Naive thymus-derived CD4-positive, alpha-beta T cell (primary cell): ENCODE measurements around the gene TRERF1. TPM values are rescaled to one million over a fixed set of nuclear protein-coding genes. Genes with fewer than 3 reads are reported as not detected.

Experiments used
- ATAC-seq: fragments of 150-1000 bp; cut with Tn5 transposase; 2 replicates; pipeline ENCODE4 v1.10.0; 2021; ENCODE audit warnings: mild to moderate bottlenecking, moderate library complexity
- CTCF ChIA-PET: fragments of 350-600 bp; sonication (Branson Sonifier 250); formaldehyde crosslinking; loops from one replicate; lab custom pipeline; 2021; ENCODE audit warnings: antibody characterized with exemption; lab: Charles Lee
- POLR2A ChIA-PET: fragments of 350-600 bp; sonication (Branson Sonifier 250); formaldehyde crosslinking; loops from one replicate; lab custom pipeline; 2021; ENCODE audit warnings: antibody characterized with exemption, inconsistent platforms; lab: Charles Lee
- DNase-seq, 9 donors: peaks; one replicate each; pipeline versions ENCODE4 v3.0.0 to v3.0.0-alpha.2; 2020 to 2022; ENCODE audit warnings: mixed read lengths in 1 of 9
- H3K27ac ChIP-seq: one replicate; pipeline ENCODE4 v1.7.0; 2013; ENCODE audit warnings: mild to moderate bottlenecking, low read depth, low read length, moderate library complexity
- H3K27me3 ChIP-seq, 2 donors: one replicate each; pipeline ENCODE4 v1.7.0; 2013; ENCODE audit warnings: low read length in 2 of 2, mild to moderate bottlenecking in 2 of 2, moderate library complexity in 2 of 2; ENCODE audit not compliant: control insufficient read depth in 2 of 2, insufficient read depth in 2 of 2
- H3K36me3 ChIP-seq, 3 experiments: 1 replicate in 2 of 3; 2 replicates in 1 of 3; pipeline ENCODE4 v1.7.0; 2013; ENCODE audit warnings: low read length in 3 of 3, mild to moderate bottlenecking in 3 of 3, moderate library complexity in 1 of 3; ENCODE audit not compliant: insufficient read depth in 3 of 3, control insufficient read depth in 2 of 3
- H3K4me1 ChIP-seq, 2 donors: one replicate each; pipeline ENCODE4 v1.7.0; 2013; ENCODE audit warnings: low read length in 2 of 2, mild to moderate bottlenecking in 2 of 2, moderate library complexity in 1 of 2; ENCODE audit not compliant: control insufficient read depth in 2 of 2, insufficient read depth in 2 of 2
- H3K4me3 ChIP-seq: 2 replicates; pipeline ENCODE4 v1.7.0; 2013; ENCODE audit warnings: mild to moderate bottlenecking, low read length
- H3K9me3 ChIP-seq, 3 experiments: 1 replicate in 2 of 3; 2 replicates in 1 of 3; pipeline ENCODE4 v1.7.0; 2013; ENCODE audit warnings: low read length in 3 of 3; ENCODE audit not compliant: control insufficient read depth in 2 of 3
- H3K27ac Mint-ChIP-seq, 9 donors: one replicate each; pipeline ENCODE4 v1.8.0; 2020 to 2022; ENCODE audit warnings: mixed read lengths in 9 of 9, mild to moderate bottlenecking in 8 of 9, moderate library complexity in 5 of 9, inconsistent platforms in 2 of 9
- H3K27me3 Mint-ChIP-seq, 5 donors: one replicate each; pipeline ENCODE4 v1.8.0; 2021 to 2022; ENCODE audit warnings: mixed read lengths in 5 of 5, mild to moderate bottlenecking in 1 of 5
- H3K36me3 Mint-ChIP-seq, 5 donors: one replicate each; pipeline ENCODE4 v1.8.0; 2020 to 2022; ENCODE audit warnings: mixed read lengths in 5 of 5, mild to moderate bottlenecking in 3 of 5, inconsistent platforms in 1 of 5
- H3K4me1 Mint-ChIP-seq, 7 donors: one replicate each; pipeline ENCODE4 v1.8.0; 2020 to 2022; ENCODE audit warnings: mixed read lengths in 7 of 7, mild to moderate bottlenecking in 3 of 7, inconsistent platforms in 1 of 7
- H3K4me3 Mint-ChIP-seq, 10 donors: one replicate each; pipeline ENCODE4 v1.8.0; 2020 to 2022; ENCODE audit warnings: mild to moderate bottlenecking in 10 of 10, mixed read lengths in 10 of 10, moderate library complexity in 6 of 10, inconsistent platforms in 2 of 10
- H3K9me3 Mint-ChIP-seq, 11 donors: one replicate each; pipeline ENCODE4 v1.8.0; 2020 to 2022; ENCODE audit warnings: mixed read lengths in 11 of 11, mild to moderate bottlenecking in 4 of 11, inconsistent platforms in 1 of 11, moderate library complexity in 1 of 11
- intact Hi-C, 2 donors: fragments of 100-400 bp; cut with micrococcal nuclease; formaldehyde crosslinking; loops; one replicate each; pipeline ENCODE4 v1.15.1; 2023
- polyA plus RNA-seq, 2 donors: library from polyadenylated mRNA; unstranded; fragments of 300-500 nt; fragmentation: Illumina TruSeq; gene quantifications; one replicate each; pipeline ENCODE4 v1.2.3, GENCODE V29; 2021
- total RNA-seq, 6 experiments: library from RNA in 5 of 6; stranded (reverse) in 5 of 6; gene quantifications; 1 replicate in 5 of 6; 2 replicates in 1 of 6; pipeline ENCODE4 v1.2.3 and lab custom pipeline; 2021 to 2026

The TRERF1 gene
- total and polyA plus RNA-seq, 7 experiments from 2014 or later: 4.8 to 32.4 (median 21.0) TPM

GRCh38 chr6:42259841-42260395 lies 191.8 kb downstream of the TRERF1 start:
- DNase-seq (no peak), ATAC-seq (no peak)
- Histone ChIP-seq H3K4me3 (no peak overlapping the region), H3K4me1 (peaks cover 0 to 7% of the 10 kb centered on the region in 2 donors), H3K27ac (no peak overlapping the region), H3K9me3 (no peaks in the 10 kb centered on the region), H3K36me3 (peaks cover 6 to 66% (median 12%) of the 10 kb centered on the region in 3 experiments), H3K27me3 (no peaks in the 10 kb centered on the region)
- no peak overlapping the region for H3K27ac Mint-ChIP-seq
- no peaks in the 10 kb centered on the region for H3K27me3 Mint-ChIP-seq
- CTCF ChIA-PET: interaction anchor here (0.5 to 5.5 kb wide), 6 partner anchors 15 to 287 kb away, joined by 3 to 49 read pairs (median 3); no protein-coding TSS in a partner anchor
- H3K4me1 Mint-ChIP-seq: peaks cover 0 to 14% (median 4%) of the 10 kb centered on the region in 7 donors
- no peak overlapping the region for H3K4me3 Mint-ChIP-seq
- POLR2A ChIA-PET: interaction anchor here (0.6 to 1.0 kb wide), 2 partner anchors 190 to 288 kb away, joined by 3 to 4 read pairs; no protein-coding TSS in a partner anchor
- intact Hi-C loops: loop anchor here (2.0 to 5.0 kb wide), 3 partner anchors 191 to 272 kb away; partner anchors contain the start of gene TRERF1 (in 1 of the 2)
- no peaks in the 10 kb centered on the region for H3K9me3 Mint-ChIP-seq
- H3K36me3 Mint-ChIP-seq: peaks cover 7 to 58% (median 9%) of the 10 kb centered on the region in 5 donors

GRCh38 chr6:42259286-42259685 lies 192.4 kb downstream of the TRERF1 start:
- Mint-ChIP-seq H3K36me3 (peaks cover 7 to 60% (median 14%) of the 10 kb centered on the region in 5 donors), H3K9me3 (peaks cover 0 to 1% (median 0%) of the 10 kb centered on the region in 11 donors), H3K4me1 (peaks cover 0 to 14% (median 4%) of the 10 kb centered on the region in 7 donors), H3K27ac (no peak overlapping the region), H3K27me3 (no peaks in the 10 kb centered on the region), H3K4me3 (no peak overlapping the region)
- Histone ChIP-seq H3K27ac (no peak overlapping the region), H3K9me3 (no peaks in the 10 kb centered on the region), H3K36me3 (peaks cover 12 to 66% (median 12%) of the 10 kb centered on the region in 3 experiments), H3K4me1 (peaks cover 0 to 7% of the 10 kb centered on the region in 2 donors), H3K4me3 (no peak overlapping the region), H3K27me3 (no peaks in the 10 kb centered on the region)
- no peak for DNase-seq
- no peak for ATAC-seq
- ChIA-PET POLR2A (no interaction called here), CTCF (interaction anchor here (0.5 to 5.5 kb wide), 3 partner anchors 51 to 288 kb away, joined by 3 to 49 read pairs (median 4); no protein-coding TSS in a partner anchor)
- intact Hi-C loops: no loop called here

GRCh38 chr6:42257614-42258013 lies 194.1 kb downstream of the TRERF1 start:
- POLR2A ChIA-PET: no interaction called here
- peaks cover 0 to 1% (median 0%) of the 10 kb centered on the region in 11 donors for H3K9me3 Mint-ChIP-seq
- H3K27me3 Mint-ChIP-seq: no peaks in the 10 kb centered on the region
- no peak overlapping the region for H3K4me3 Mint-ChIP-seq
- peaks cover 7 to 60% (median 29%) of the 10 kb centered on the region in 5 donors for H3K36me3 Mint-ChIP-seq
- no peak overlapping the region for H3K27ac ChIP-seq
- H3K27me3 ChIP-seq: no peaks in the 10 kb centered on the region
- no peak overlapping the region for H3K27ac Mint-ChIP-seq
- H3K4me3 ChIP-seq: no peak overlapping the region
- peaks cover 0 to 14% (median 4%) of the 10 kb centered on the region in 7 donors for H3K4me1 Mint-ChIP-seq
- DNase-seq (no peak), ATAC-seq (no peak)
- H3K4me1 ChIP-seq: peaks cover 0 to 7% of the 10 kb centered on the region in 2 donors
- intact Hi-C loops: no loop called here
- CTCF ChIA-PET: interaction anchor here (1.0 kb wide), 1 partner anchor 62 kb away, joined by 4 read pairs; no protein-coding TSS in a partner anchor
- H3K36me3 ChIP-seq: peaks cover 12 to 66% (median 26%) of the 10 kb centered on the region in 3 experiments
- H3K9me3 ChIP-seq: no peaks in the 10 kb centered on the region

GRCh38 chr6:42257063-42257462 lies 194.7 kb downstream of the TRERF1 start:
- peaks cover 0 to 11% (median 4%) of the 10 kb centered on the region in 7 donors for H3K4me1 Mint-ChIP-seq
- H3K27ac Mint-ChIP-seq: peak overlapping the region in 1 of 9 donors; percentile 59
- CTCF ChIA-PET: interaction anchor here (0.6 kb wide), 1 partner anchor 37 kb away, joined by 3 read pairs; no protein-coding TSS in a partner anchor
- H3K4me3 ChIP-seq: no peak overlapping the region
- intact Hi-C loops: no loop called here
- H3K27me3 ChIP-seq: no peaks in the 10 kb centered on the region
- H3K9me3 ChIP-seq: no peaks in the 10 kb centered on the region
- H3K9me3 Mint-ChIP-seq: peaks cover 0 to 1% (median 0%) of the 10 kb centered on the region in 11 donors
- H3K36me3 Mint-ChIP-seq: peaks cover 7 to 62% (median 31%) of the 10 kb centered on the region in 5 donors
- no peak overlapping the region for H3K4me3 Mint-ChIP-seq
- no peak for ATAC-seq
- POLR2A ChIA-PET: no interaction called here
- H3K27ac ChIP-seq: no peak overlapping the region
- peaks cover 12 to 71% (median 26%) of the 10 kb centered on the region in 3 experiments for H3K36me3 ChIP-seq
- H3K4me1 ChIP-seq: peaks cover 0 to 7% of the 10 kb centered on the region in 2 donors
- H3K27me3 Mint-ChIP-seq: no peaks in the 10 kb centered on the region
- no peak for DNase-seq

- H3K36me3 ChIP-seq: peaks cover 12 to 78% (median 26%) of the 10 kb centered on the region in 3 experiments
- intact Hi-C loops: no loop called here
- Mint-ChIP-seq H3K4me3 (no peak overlapping the region), H3K27ac (no peak overlapping the region), H3K36me3 (peaks cover 7 to 68% (median 32%) of the 10 kb centered on the region in 5 donors), H3K27me3 (no peaks in the 10 kb centered on the region), H3K9me3 (peaks cover 0 to 1% (median 0%) of the 10 kb centered on the region in 11 donors), H3K4me1 (no peaks in the 10 kb centered on the region)
- H3K27ac ChIP-seq: no peak overlapping the region
- CTCF ChIA-PET: interaction anchor here (0.5 kb wide), 1 partner anchor 211 kb away, joined by 3 read pairs; no protein-coding TSS in a partner anchor
- no peaks in the 10 kb centered on the region for H3K27me3 ChIP-seq
- H3K9me3 ChIP-seq: no peaks in the 10 kb centered on the region
- H3K4me1 ChIP-seq: no peaks in the 10 kb centered on the region
- POLR2A ChIA-PET: no interaction called here
- ATAC-seq (no peak), DNase-seq (no peak)
- no peak overlapping the region for H3K4me3 ChIP-seq
These were observed 196.7 kb downstream of the TRERF1 start for GRCh38 chr6:42255050-42255449.

GRCh38 chr6:42254505-42254904 lies 197.2 kb downstream of the TRERF1 start:
- H3K4me1 ChIP-seq: no peaks in the 10 kb centered on the region
- H3K27me3 Mint-ChIP-seq: no peaks in the 10 kb centered on the region
- no peak overlapping the region for H3K4me3 Mint-ChIP-seq
- no peak overlapping the region for H3K4me3 ChIP-seq
- no peak overlapping the region for H3K27ac ChIP-seq
- DNase-seq: no peak
- ChIA-PET CTCF (no interaction called here), POLR2A (no interaction called here)
- H3K27ac Mint-ChIP-seq: no peak overlapping the region
- peaks cover 0 to 1% (median 0%) of the 10 kb centered on the region in 11 donors for H3K9me3 Mint-ChIP-seq
- no peaks in the 10 kb centered on the region for H3K27me3 ChIP-seq
- no peaks in the 10 kb centered on the region for H3K4me1 Mint-ChIP-seq
- H3K36me3 Mint-ChIP-seq: peaks cover 7 to 73% (median 32%) of the 10 kb centered on the region in 5 donors
- intact Hi-C loops: no loop called here
- no peaks in the 10 kb centered on the region for H3K9me3 ChIP-seq
- no peak for ATAC-seq
- H3K36me3 ChIP-seq: peaks cover 12 to 80% (median 26%) of the 10 kb centered on the region in 3 experiments
